Gastrocnemius medialis (tissue), 4 donors: ENCODE measurements around the gene CTNNBL1.

Experiments used
- CTCF ChIP-seq, 5 experiments: fragments of 450-650 bp in 3 of 5; fragments of 200-600 bp in 2 of 5; sonication (generic) in 2 of 5; IDR thresholded peaks in 4 of 5; conservative IDR thresholded peaks in 1 of 5; 1 replicate in 4 of 5; 2 replicates in 1 of 5; pipeline ENCODE4 v1.5.1; 2016 to 2019; ENCODE audit warnings: antibody characterized with exemption in 5 of 5, mild to moderate bottlenecking in 3 of 5, moderate library complexity in 3 of 5
- POLR2A ChIP-seq, 2 donors: fragments of 450-650 bp; IDR thresholded peaks; one replicate each; pipeline ENCODE4 v1.6.1; 2017; ENCODE audit warnings: antibody characterized with exemption in 2 of 2, mild to moderate bottlenecking in 2 of 2, moderate library complexity in 2 of 2

- TF ChIP-seq CTCF (IDR thresholded peaks at IDR 0.05 in 4 of 5, conservative IDR thresholded peaks at IDR 0.05 in 1 of 5) (no peak), POLR2A (IDR thresholded peaks at IDR 0.05) (no peak)
Observed at GRCh38 chr20:37901240-37901639, 207.4 kb downstream of the CTNNBL1 start.
